HUES64 (cell line): Measurements from ENCODE around the gene LRRC30.

Source experiments
- H3K27ac ChIP-seq: 2 replicates; pipeline ENCODE4 v1.7.0; 2013; ENCODE audit warnings: low read depth, low read length, inconsistent platforms
- H3K27me3 ChIP-seq: 2 replicates; pipeline ENCODE4 v1.6.1; 2013; ENCODE audit warnings: mild to moderate bottlenecking, low read length; ENCODE audit not compliant: insufficient read depth
- H3K36me3 ChIP-seq: 2 replicates; pipeline ENCODE4 v1.6.1; 2013; ENCODE audit warnings: mild to moderate bottlenecking, low read length; ENCODE audit not compliant: insufficient read depth
- H3K4me1 ChIP-seq: 2 replicates; pipeline ENCODE4 v1.6.1; 2013; ENCODE audit warnings: mild to moderate bottlenecking, low read length, moderate library complexity; ENCODE audit not compliant: insufficient read depth
- H3K4me3 ChIP-seq: 2 replicates; pipeline ENCODE4 v1.5.1; 2013; ENCODE audit warnings: mild to moderate bottlenecking, low read length, moderate library complexity
- H3K9ac ChIP-seq: 2 replicates; pipeline ENCODE4 v1.6.1; 2013; ENCODE audit warnings: mild to moderate bottlenecking, low read depth, low read length
- H3K9me3 ChIP-seq: 2 replicates; pipeline ENCODE4 v1.6.1; 2013; ENCODE audit warnings: low read depth, low read length; ENCODE audit not compliant: insufficient read depth
- WGBS: fragments of 150-250, 120-280 bp; methylation state at CpG from one replicate; pipeline ENCODE4 v1.1.7; 2013; ENCODE audit warnings: missing lambda C conversion rate; 5-methylcytosine and 5-hydroxymethylcytosine counted together

Gene LRRC30

GRCh38 chr18:7269942-7270341 lies 39.1 kb downstream of the LRRC30 start:
- H3K4me1 ChIP-seq = no peaks in the 10 kb centered on the region
- H3K27me3 ChIP-seq = no peaks in the 10 kb centered on the region
- H3K27ac ChIP-seq = no peak overlapping the region
- no peaks in the 10 kb centered on the region for H3K9me3 ChIP-seq
- no peak overlapping the region for H3K9ac ChIP-seq
- WGBS = 90% methylated on average over 6 of the region's 6 CpGs
- H3K36me3 ChIP-seq = no peaks in the 10 kb centered on the region
- H3K4me3 ChIP-seq = no peak overlapping the region

- Histone ChIP-seq H3K4me1 (no peaks in the 10 kb centered on the region), H3K9ac (no peak overlapping the region), H3K4me3 (no peak overlapping the region), H3K27me3 (no peaks in the 10 kb centered on the region), H3K9me3 (no peaks in the 10 kb centered on the region), H3K27ac (no peak overlapping the region), H3K36me3 (no peaks in the 10 kb centered on the region)
- 38% methylated on average over 24 of the region's 24 CpGs for WGBS
Measured at GRCh38 chr18:7272311-7273049, 41.6 kb downstream of the LRRC30 start.

GRCh38 chr18:7273301-7273921 lies 42.5 kb downstream of the LRRC30 start:
- H3K36me3 ChIP-seq = no peaks in the 10 kb centered on the region
- WGBS = 89% methylated on average over 12 of the region's 12 CpGs
- H3K9me3 ChIP-seq = no peaks in the 10 kb centered on the region
- H3K27me3 ChIP-seq = no peaks in the 10 kb centered on the region
- no peak overlapping the region for H3K27ac ChIP-seq
- H3K9ac ChIP-seq = no peak overlapping the region
- H3K4me3 ChIP-seq = no peak overlapping the region
- no peaks in the 10 kb centered on the region for H3K4me1 ChIP-seq

GRCh38 chr18:7281579-7281978 lies 50.7 kb downstream of the LRRC30 start:
- Histone ChIP-seq H3K9me3 (no peaks in the 10 kb centered on the region), H3K36me3 (no peaks in the 10 kb centered on the region), H3K4me3 (no peak overlapping the region), H3K9ac (no peak overlapping the region), H3K4me1 (no peaks in the 10 kb centered on the region; the same call in 1 of the 2 replicates), H3K27ac (no peak overlapping the region), H3K27me3 (no peaks in the 10 kb centered on the region)
- WGBS = 95% methylated on average over 2 of the region's 2 CpGs
